Fibroblast of peridontal ligament (primary cell): Measurements from ENCODE around the gene NDUFB5.
"Not testable (repeated sequence)": the region's sequence is repeated elsewhere in the genome, so short reads cannot be mapped to it uniquely, and the experiment has no call there.

Experiments used
- DNase-seq: peaks from one replicate; pipeline ENCODE4 v3.0.0-alpha.2; 2010; ENCODE audit errors: extremely low read depth

NDUFB5 gene

DNA sequence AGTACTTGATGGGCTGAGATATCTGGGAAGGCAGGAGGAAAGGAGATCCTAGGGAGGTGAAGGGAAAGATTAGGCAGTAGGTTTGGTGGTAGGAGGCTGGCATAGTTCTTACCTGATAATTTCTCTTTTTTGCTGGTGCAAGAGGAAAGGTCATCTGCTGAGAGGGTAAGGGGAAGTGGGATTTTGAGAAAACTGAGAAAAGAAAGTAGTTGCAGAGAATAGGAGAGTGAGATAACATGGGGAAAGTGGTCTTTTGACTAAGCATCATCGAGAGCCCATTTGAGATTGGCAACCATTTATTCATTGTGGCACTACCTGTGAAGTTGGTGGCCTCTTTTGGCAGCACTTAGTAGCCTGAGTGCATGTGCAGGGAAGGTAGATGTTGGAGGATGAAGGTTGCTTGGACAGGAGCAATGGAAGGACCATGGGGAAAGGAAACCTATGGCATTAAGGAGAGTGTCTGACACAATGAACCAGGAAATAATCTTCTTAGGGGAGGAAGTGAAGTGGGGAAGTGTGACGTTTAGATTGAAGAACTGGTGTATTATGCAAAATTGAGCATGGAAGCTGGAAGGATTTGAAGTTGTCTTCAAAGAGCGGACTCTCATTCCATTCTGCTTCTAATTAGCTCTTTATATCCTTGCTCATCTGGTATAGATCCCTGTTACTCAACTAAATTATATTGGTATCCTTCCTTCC lies 26.3 kb downstream of the NDUFB5 start:
- DNase-seq, result no peak

DNA sequence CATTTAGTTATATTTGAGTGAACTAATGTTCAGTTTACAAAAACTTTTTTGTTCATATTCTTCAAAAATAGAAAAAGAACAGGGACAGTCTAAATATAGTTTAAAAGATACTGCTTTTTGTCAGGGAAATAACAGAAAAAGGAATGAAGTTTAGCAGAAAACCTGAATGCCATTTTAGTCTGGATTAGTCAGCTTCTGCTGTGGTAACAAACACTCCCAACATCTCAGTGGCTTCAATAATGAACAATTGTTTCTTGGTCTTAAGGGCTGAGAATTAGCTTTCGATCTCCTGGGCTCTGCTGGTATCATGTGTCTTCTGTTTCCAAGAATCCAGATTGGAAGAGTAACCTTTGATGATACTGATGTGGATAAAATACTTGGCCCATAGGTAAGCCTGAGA lies 35.9 kb downstream of the NDUFB5 start:
- DNase-seq, result no peak

DNA sequence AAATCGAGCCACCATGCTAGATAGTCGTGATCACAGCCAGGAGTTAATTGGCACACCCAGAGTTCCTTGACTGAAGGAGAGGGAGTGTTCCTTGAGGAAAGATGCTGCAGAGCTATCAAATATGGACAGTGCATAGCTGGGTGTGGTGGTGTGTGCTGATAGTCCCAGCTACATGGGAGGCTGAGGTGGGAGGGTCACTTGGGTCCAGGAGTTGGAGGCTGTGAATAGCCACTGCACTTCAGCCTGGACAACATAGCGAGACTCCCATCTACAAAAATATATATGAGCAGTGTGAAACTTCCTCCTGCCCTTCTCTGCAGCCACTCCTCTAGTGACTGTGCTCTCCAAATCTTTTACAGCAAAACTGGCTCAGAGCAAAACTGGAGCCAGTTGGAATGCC lies 38.3 kb downstream of the NDUFB5 start:
- DNase-seq, result no peak

DNA sequence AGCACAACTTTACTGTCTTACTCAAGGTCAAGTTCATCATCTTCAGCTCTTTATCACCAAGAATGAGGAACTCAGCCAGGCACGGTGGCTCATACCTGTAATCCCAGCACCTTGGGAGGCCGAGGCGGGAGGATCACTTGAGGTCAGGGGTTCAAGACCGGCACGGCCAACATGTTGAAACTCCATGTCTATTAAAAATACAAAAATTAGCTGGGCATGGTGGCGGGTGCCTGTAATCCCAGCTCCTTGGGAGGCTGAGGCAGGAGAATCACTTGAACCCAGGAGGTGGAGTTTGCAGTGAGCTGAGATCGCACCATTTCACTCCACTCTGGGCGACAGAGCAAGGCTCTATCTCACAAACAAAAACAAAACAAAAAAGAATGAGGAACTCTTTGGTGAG lies 39.2 kb downstream of the NDUFB5 start:
- not testable (repeated sequence) for DNase-seq

DNA sequence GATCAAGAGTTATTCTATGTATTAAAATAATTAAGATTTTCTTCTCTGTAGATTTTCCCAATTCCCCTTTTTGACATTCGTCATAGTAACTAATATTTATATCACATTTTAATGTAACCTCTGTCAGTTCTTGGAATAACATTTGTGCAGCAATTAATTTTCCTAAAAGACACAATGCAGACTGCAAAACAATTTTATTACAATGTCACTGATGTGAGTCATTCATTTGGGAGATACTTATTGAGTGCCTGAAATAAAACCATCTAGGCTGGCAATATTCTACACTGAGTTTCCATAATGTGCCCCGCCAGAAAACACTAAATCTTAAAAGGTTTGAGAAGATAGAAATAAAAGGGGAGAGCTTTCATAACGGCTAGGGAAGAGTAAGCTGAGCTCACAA lies 41.6 kb downstream of the NDUFB5 start:
- DNase-seq, result no peak

DNA sequence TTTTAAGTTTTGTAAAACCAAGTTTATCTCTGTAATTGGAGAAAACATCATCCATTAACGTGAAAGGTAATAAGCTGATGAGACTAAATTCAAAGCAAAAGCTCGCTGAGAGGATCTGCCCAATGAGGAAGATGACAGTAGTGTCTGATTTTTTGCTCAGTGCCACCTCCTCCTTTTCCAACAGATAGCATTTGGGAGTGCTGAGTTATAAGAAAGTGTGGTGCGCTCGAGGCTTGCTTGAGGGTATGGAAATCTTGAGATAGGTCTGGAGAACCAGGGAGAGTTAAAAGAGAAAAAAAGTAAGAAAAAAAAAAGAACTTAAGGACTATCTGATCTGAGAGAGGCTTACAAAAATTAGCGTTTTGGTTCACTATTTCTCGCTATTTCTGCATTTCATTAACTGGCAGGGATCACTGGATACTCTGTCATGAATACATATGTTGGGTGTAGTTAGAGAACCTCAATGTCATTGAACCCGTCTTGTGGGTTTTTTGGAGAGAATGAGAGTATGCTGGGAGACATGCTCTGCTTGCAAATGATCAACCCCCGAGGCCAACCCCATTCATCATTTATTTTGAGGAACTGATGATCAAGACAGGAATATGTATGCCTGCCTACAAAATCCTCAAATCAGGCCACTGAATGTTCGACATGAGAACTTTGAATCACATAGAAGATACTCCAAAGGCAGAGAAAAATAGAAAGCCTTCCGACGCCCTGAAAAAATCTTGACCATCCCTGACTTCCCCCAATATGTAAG lies 47.3 kb downstream of the NDUFB5 start:
- DNase-seq, result no peak

DNA sequence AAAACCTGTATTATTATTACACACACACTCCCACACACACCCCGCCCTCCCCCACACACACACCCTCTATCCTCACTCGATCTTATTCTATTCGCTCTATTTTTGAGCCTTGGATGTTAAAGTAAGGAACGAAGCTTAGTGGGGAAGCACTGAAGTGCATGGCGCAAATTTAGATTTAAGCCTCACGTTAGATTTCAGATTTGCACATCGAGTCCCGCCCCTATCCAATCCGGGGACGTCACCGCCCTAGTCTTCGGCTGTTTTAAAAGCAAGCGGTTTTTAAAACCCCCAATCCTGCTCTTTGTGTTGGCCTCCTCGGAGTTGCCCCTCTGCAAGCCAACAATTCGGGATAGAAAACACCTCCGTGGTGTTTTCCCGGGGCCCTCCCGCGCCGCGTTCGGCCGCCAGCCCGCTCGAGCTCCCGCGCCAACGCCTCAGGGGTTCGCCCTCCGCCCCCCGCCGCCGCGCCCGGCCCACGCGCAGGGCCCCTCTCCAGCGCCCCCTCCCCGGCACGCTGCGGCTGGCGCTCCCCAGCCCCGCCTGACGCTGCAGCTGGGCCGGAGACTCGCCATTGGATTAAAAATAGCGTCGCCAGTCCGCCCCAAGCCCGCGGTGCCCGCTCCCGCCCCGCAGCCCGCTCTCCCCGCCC lies 48.0 kb downstream of the NDUFB5 start, which contains the start of gene USP13:
Gene USP13, plus strand, starts transcription at position 594 of the 649 bp plus-strand sequence. CDS start 186 bp downstream, outside the sequence.
- peak; percentile 84 for DNase-seq

DNA sequence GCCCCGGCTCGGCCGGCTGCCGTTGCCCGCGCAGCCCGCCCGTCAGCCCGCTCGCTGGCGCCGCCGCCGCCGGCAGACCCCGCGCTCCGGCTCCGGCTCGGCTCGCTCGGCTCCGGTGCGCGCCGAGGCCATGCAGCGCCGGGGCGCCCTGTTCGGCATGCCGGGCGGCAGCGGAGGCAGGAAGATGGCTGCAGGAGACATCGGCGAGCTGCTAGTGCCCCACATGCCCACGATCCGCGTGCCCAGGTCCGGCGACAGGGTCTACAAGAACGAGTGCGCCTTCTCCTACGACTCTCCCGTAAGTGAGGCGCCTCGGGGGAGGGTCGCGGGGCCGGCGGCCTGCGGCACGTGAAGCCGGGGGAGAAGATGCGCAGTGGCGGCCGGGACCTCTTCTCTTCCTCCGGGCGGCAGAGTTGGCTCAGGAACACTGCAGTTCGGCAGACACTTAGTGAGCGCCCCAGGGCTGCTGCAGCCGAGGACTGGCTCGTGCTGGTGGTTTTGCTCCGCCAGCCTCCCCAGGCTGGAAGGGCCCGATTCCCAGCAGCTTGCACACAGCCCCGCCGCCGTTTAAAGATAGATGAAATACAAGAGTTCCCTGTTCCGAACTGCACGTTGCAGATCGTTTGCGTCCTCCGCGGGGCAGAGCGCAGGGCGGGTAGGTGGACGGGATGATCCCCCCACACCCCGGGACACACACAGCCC lies 48.7 kb downstream of the NDUFB5 start:
- DNase-seq, result peak; percentile 71

DNA sequence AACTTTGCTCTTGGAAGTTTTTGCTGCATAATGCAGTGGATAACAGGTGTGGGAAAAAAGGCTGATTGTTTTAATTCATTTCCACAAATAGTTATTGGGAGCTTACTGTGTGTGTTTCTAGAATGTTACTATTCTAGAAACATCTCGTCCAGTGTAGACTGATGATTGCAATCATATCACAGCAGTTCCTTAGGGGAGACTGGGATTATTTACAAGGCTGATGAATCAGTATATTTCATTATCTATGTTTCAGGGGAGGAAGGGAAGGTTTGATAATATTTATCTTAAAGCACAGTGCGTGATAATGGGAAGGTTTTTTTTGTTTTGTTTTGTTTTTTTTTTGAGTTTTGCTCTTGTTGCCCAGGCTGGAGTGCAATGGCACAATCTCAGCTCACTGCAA lies 50.6 kb downstream of the NDUFB5 start:
- no peak for DNase-seq

DNA sequence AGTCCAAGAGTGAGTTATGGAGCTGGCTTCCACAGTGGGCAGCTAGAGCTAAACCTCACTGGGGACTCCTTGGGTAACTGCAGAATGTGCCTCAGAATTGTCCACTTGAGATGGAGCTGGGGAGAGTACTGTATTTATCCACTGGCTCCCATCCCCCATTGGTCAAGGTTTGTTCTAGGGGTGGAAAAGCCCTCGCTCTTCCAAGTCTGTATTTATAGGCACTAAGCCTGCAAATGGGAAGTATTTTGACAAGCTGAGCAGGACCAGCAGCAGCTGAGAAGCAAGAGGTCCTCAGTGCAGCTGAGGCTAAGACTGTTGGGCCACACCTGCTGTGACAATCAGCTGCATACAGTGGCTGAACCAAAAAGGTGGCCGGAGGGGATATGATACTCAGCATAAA lies 54.0 kb downstream of the NDUFB5 start:
- DNase-seq, result no peak

DNA sequence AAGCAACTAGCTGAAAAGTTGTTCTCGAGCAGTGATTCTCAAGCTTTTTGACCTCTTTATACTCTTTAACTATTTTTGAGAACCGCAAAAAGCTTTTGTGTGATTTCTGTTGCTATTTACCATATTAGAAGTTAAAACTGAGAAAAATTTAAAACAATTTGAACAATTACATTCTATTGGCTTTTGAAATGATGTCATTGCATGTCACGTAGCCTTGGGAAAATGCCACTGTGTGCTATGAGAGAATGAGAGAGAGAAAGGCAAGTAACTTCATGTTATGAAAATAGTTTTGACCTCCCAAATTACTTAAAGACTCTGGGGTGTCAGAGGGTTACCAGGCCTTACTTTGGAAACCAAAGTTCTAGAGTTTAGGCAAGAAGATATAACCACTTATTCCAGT lies 56.3 kb downstream of the NDUFB5 start:
- DNase-seq, result peak; percentile 72

DNA sequence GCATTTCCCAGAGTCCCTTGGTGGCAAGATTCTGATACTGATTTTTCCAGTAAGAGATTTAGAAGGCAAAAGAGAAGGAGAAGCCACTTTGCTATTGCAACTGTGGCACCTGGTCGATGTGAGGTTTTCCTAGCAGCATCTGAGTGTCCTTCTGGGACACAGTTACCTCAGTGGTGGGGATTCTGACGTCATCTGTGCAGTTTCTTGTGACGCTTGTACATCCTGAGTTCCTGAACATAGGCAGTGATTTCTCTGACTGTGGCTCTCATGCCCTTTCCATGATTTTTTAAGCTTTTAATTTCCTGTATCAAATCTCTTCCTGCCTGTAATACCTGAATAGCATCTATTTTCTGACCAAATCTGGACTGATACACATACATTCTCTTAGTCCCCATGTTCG lies 57.2 kb downstream of the NDUFB5 start:
- DNase-seq, result no peak

DNA sequence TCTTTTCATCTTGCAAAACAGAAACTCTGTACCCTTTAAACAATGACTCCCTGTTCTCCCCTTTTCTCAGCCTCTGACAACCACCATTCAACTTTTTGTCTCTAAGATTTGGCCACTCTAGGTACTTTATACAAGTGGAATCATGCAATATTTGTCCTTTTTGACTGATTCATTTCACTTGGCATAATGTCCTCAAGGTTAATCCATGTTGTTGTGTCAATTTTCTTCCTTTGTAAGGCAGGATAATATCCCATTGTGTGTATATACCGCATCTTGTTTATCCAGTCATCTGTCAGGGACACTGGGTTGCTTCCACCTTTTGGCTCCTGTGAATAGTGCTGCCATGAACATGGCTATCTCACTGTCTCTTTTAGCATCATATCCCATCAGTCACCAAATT lies 58.5 kb downstream of the NDUFB5 start:
- no peak for DNase-seq

DNA sequence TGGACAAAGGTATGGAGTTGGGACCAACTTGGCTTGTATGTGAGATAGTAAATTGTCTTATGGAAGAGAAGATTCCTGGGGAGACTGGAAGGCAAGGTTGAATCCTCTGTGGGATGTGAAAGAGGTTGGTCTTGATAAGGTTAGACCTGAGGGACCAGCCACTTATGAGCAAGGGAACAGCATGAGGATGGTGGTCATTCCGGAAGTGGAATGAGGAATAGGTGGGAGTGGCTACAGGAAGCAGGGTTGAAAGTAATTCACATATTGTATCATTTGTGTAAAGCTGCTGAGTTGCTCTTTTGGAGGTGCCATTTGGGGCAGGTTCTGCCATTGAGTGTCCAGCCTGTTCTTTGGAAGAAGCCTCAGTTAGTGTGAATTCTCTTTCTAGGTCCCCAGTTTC lies 61.4 kb downstream of the NDUFB5 start:
- DNase-seq, result no peak

DNA sequence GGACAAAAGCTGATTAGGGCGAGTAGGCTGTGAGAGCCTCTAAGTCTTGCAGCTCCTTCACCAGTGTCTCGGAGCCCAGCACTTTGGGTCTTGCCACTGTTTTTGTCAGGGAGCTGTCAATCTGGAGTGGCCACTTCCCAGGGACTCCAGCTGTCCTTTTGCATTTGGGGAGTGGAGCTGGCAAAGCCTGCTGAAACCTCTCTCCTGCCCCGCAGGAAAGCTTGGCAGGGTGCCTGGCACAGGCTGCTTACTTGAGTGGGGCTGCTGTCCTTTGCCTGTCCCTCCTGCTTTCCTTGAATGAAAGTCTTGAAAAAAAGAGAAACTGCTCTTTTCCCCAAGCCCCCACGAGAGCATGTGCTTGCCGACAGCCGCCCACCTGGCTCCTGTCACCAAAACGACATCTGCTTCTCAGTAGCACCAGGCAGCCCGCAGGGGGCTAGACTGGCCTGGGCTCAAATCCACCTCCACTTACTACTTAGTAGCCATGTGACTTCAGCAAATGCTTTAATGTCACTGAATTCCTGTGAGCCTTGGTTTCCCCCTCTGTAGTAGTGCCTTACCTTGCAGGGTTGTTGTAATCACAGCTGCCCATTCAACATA lies 61.9 kb downstream of the NDUFB5 start:
- DNase-seq, result peak; percentile 17

DNA sequence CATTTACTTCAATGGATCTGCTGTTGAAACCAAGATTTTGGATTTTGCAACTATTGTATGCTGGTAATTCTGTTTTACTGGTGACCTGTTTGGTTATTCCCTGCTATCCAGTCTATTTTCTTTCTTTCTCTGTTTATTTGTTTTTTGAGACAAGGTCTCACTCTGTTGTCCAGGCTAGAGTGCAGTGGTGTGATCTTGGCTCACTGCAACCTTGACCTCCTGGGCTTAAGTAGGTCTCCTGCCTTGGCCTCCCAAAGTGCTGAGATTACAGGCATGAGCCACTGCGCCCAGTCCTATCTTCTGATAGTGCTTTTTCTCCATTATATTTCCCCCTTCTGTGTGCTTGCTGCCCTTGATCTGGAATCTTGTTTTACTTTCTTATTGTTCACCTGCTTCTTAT lies 63.8 kb downstream of the NDUFB5 start:
- no peak for DNase-seq

DNA sequence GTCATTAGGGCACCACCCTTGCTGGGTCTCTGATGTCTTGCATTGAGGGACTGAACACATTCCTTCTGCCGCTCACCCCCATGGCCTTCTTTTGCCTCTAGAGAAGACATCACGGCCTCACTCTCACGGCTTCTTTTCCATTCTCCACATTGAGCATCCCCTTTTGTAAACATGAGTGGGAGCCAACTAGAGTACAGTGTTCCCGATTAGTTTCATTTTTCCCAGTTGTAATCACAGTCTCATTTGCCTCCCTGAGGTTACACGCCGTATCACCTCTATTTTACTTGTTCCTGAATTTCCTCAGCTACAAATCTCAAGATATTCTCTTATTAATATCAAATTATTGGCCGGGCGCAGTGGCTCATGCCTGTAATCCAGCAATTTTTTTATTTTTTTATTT lies 65.7 kb downstream of the NDUFB5 start:
- DNase-seq, result peak; percentile 64

DNA sequence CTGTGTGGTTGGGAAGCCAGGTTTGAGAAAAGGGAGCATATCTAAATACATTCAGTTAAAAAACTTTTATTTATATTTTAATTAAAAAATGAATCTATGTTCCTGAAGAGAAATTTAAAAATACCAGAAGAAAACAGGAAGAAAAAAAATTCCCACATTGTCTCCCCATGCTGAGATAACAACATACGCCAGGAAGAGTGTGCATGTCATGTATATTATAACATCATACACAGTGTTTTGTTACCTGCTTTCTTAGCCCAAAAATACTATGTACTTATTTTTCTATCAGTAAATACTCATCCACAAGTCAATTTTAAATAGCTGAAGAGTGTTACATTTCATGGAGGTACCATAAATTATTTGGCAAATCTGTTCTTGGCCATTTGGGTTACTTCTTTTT lies 66.7 kb downstream of the NDUFB5 start:
- DNase-seq, result no peak

DNA sequence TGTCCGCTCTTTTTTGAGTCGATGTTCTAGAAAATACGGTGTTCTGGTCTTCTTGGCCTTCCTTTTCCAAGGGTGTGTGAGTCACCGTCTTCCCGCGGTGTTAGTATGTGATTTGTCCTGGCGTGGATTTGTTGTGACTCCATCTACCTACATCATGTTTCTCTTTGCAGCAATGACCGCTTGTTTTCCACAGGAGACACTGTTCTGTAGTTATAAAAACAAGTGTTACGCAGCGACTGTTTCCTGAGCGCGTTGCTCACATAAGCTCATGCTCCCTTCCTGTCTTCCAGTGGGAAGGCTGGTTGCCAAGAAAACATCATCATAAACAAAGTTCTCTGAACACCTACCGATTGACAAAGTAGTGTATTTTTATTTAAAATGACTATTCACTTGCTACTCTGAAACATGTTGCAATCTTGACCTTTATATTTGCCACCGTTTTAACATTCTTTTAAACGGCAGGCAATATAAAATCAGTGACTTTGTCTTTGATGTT lies 67.2 kb downstream of the NDUFB5 start:
- no peak for DNase-seq

DNA sequence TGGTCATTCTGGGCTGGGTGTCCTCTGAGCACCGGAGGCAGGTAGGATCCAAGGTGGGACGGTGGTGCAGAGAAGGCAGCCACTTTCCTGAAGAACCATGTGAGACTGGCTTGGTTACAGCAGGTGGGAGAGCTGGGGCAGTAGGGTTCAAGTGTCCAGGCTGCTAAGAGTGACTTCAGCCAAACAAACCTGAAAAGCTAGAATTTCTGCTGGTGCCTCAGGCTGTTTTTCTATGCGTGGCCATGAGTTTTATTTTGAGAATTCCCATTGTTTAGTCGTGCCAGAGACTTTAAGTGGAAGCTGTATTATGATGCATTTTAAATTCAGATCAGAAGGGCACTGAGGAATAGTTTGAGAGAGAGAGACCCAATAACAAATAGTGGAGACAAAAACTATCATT lies 68.3 kb downstream of the NDUFB5 start:
- no peak for DNase-seq

DNA sequence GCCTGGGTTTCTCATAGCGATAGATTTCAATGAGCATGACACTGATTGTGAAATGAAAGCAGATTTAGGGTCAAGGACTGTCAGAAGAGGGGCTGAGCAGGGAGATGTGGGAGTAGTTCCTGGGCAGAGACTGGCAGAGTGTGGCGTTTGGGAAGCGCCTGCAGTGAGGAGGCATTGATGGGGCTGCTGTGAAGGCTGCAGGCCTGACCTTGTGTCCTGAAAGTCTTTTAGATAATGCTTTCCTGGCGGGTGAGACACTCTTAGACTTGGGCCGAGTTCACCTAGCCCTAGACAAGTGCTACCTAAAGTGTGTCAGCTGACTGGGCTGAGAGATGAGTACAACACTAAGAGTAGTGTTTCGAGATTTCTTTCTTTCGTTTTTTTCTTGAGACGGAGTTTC lies 68.9 kb downstream of the NDUFB5 start:
- DNase-seq, result no peak

DNA sequence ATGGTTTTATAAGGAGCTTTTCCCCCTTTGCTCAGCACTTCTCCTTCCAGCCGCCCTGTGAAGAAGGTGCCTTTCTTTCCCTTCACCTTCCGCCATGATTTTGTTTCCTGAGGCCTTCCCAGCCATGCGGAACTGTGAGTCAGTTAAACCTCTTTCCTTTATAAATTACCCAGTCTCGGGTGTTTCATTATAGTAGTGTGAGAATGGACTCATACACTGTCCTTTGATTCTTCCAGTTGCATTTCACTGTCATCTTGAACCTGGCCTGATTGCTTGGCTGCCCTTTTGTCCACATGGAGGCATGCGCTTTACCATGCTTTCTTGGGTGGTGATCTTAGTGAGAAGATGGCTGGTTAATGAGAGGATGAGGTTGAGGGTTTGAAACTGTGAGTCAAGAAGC lies 71.5 kb downstream of the NDUFB5 start:
- no peak for DNase-seq
